Measurements from ENCODE around the gene MTHFD2L.

DNA sequence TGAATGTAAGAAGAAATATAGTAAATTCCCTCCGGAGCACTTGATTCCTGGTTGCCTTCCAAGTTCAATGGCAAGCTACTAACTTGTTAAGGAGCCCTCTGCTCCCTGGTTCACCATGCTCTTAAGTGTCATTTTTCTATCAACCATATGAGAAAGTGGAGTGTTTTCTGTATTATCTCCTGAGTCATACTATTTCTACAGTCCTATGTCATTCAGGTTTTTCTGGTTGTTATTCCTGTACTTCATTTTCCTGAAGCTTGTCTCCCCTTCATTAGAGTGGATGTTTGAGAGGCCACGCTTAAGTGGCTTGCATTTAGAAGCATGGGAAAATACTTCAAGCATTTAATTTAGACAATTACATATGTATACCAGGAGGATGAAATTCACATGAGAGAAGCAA, 135.6 kb downstream of the MTHFD2L start:
- TF ChIP-seq FOXK2 (IDR thresholded peaks at IDR 0.05), result no peak
- no peak for TF ChIP-seq TARDBP (IDR thresholded peaks at IDR 0.05)
- no peak for TF ChIP-seq FOXM1 (IDR thresholded peaks at IDR 0.05; ENCODE audit: borderline replicate concordance)
- no peak for TF ChIP-seq NFRKB (IDR thresholded peaks at IDR 0.05)
- no peak for TF ChIP-seq CTBP1 (IDR thresholded peaks at IDR 0.05; ENCODE audit: borderline replicate concordance)
- TF ChIP-seq SP1 (IDR thresholded peaks at IDR 0.05), result no peak

Measured in HEK293T (cell line).